K562 (cell line): ENCODE data around the gene SLC35A4. TPM values are rescaled to one million over a fixed set of nuclear protein-coding genes. Genes with fewer than 3 reads are reported as not detected.

Experiments used
- ARID3B ChIP-seq: fragments of 250-450 bp; sonication (Bioruptor Pico); IDR thresholded peaks from 2 replicates; pipeline ENCODE4 v1.4.0; 2020; ENCODE audit warnings: borderline replicate concordance
- CUX1 ChIP-seq: fragments of 200-800 bp; sonication (Bioruptor generic); IDR thresholded peaks from 2 replicates; pipeline ENCODE4 v1.6.1; 2016; ENCODE audit warnings: missing genetic modification characterization, missing compliant biosample characterization
- GABPB2 ChIP-seq: fragments of 250-450 bp; sonication (Bioruptor Pico); conservative IDR thresholded peaks from 2 replicates; pipeline ENCODE4 v1.5.1; 2021; ENCODE audit warnings: mild to moderate bottlenecking
- GMEB1 ChIP-seq: fragments of 250-450 bp; sonication (Bioruptor Pico); IDR thresholded peaks from 2 replicates; pipeline ENCODE4 v1.4.0; 2020; ENCODE audit warnings: mild to moderate bottlenecking
- HDAC2 ChIP-seq: fragments of 450-650 bp; IDR thresholded peaks from 2 replicates; pipeline ENCODE4 v1.6.1; 2016; ENCODE audit warnings: mild to moderate bottlenecking
- MCM3 ChIP-seq: fragments of 450-650 bp; IDR thresholded peaks from 2 replicates; pipeline ENCODE4 v1.6.1; 2016
- MYBL2 ChIP-seq, 2 experiments: fragments of 450-650 bp in 1 of 2; sonication (generic) in 1 of 2; formaldehyde crosslinking in 1 of 2; IDR thresholded peaks; 2 replicates each; pipeline versions ENCODE4 v1.6.1 to v1.8.1; 2017 to 2022; ENCODE audit warnings: borderline replicate concordance in 1 of 2, inconsistent platforms in 1 of 2, low read depth in 1 of 2, mild to moderate bottlenecking in 1 of 2, missing genetic modification reagents in 1 of 2, moderate library complexity in 1 of 2
- NFYB ChIP-seq: IDR thresholded peaks from 2 replicates; pipeline ENCODE4 v1.6.1; 2011; ENCODE audit warnings: mild to moderate bottlenecking, moderate library complexity; ENCODE audit not compliant: insufficient read length; ENCODE audit errors: extremely low read depth
- RBM15 ChIP-seq: fragments of 200-400 bp; formaldehyde crosslinking; IDR thresholded peaks from 2 replicates; pipeline ENCODE4 v1.6.1; 2018; ENCODE audit warnings: mild to moderate bottlenecking, low read length, moderate library complexity; ENCODE audit not compliant: insufficient read depth
- SAFB2 ChIP-seq: fragments of 200-400 bp; formaldehyde crosslinking; IDR thresholded peaks from 2 replicates; pipeline ENCODE4 v1.6.1; 2018; ENCODE audit warnings: borderline replicate concordance, low read length, low read depth, moderate library complexity; ENCODE audit not compliant: severe bottlenecking
- SRSF7 ChIP-seq: fragments of 200-400 bp; formaldehyde crosslinking; optimal IDR thresholded peaks from 2 replicates; pipeline ENCODE3; 2017; ENCODE audit warnings: mild to moderate bottlenecking, low read depth, low read length
- TAF1 ChIP-seq: IDR thresholded peaks from 2 replicates; pipeline ENCODE4 v1.6.1; 2011; ENCODE audit warnings: mild to moderate bottlenecking, low read length, moderate library complexity; ENCODE audit not compliant: insufficient read depth, control insufficient read depth, severe bottlenecking; ENCODE audit errors: extremely low read depth
- TEAD1 ChIP-seq, 2 experiments: fragments of 450-650 bp in 1 of 2; sonication (generic) in 1 of 2; formaldehyde crosslinking; IDR thresholded peaks; 2 replicates each; pipeline versions ENCODE4 v1.4.0 to v1.8.0; 2020 to 2022; ENCODE audit warnings: mild to moderate bottlenecking in 2 of 2, missing genetic modification reagents in 1 of 2
- ZEB2 ChIP-seq: fragments of 450-650 bp; IDR thresholded peaks from 2 replicates; pipeline ENCODE4 v1.6.1; 2016
- ZNF57 ChIP-seq: fragments of 450-650 bp; formaldehyde crosslinking; IDR thresholded peaks from 2 replicates; pipeline ENCODE4 v1.4.0; 2020; ENCODE audit warnings: mild to moderate bottlenecking, moderate library complexity
- polyA plus RNA-seq, 8 experiments: library from polyadenylated mRNA; depleted of rRNA in 4 of 8; stranded (reverse) in 5 of 8; unstranded in 3 of 8; fragments of >200 nt; fragmentation: Nextera tagmentation in 2 of 8; fragmentation: Illumina TruSeq in 1 of 8; extraction: Ambion mirVana in 2 of 8; extraction: Trizol in 1 of 8; gene quantifications; 2 replicates each; pipeline versions ENCODE4 v1.2.1 to v1.2.3, GENCODE V29; 2011 to 2014; ENCODE audit warnings: inconsistent platforms in 1 of 8, missing spikeins in 1 of 8
- total RNA-seq, 7 experiments: library from RNA; depleted of rRNA in 6 of 7; stranded (reverse); fragments of >200 nt in 6 of 7; fragmentation: Illumina TruSeq in 2 of 7; extraction: Trizol in 2 of 7; gene quantifications; 2 replicates each; pipeline versions ENCODE4 v1.2.1 to v1.2.3, GENCODE V29; 2011 to 2021; ENCODE audit warnings: low replicate concordance in 1 of 7

Gene SLC35A4
- total and polyA plus RNA-seq, 9 of the 15 experiments (the other 6 are each of a cell fraction or from before 2014, with no cell fraction given), result 21.8 to 171 (median 42.5) TPM

- TF ChIP-seq TEAD1 (CRISPR knock-in tag; IDR thresholded peaks at IDR 0.05) (peak in 1 of 2 experiments; percentile 84; a peak in 2 of 4 replicates), GMEB1 (peak; percentile 97), CUX1 (CRISPR knock-in tag) (no peak), NFYB (no peak), ZNF57 (CRISPR knock-in tag) (no peak), SRSF7 (no peak), SAFB2 (no peak), HDAC2 (peak; percentile 99), RBM15 (no peak), TAF1 (peak; percentile 95), GABPB2 (CRISPR knock-in tag) (no peak), MCM3 (no peak), ZEB2 (no peak), ARID3B (CRISPR knock-in tag) (no peak), MYBL2 (IDR thresholded peaks at IDR 0.05; ENCODE audit: low read depth) (no peak), MYBL2 (CRISPR knock-in tag; IDR thresholded peaks at IDR 0.05; ENCODE audit: borderline replicate concordance) (no peak)
Measured at GRCh38 chr5:140564196-140565023, at the start of gene SLC35A4, which contains the start of gene APBB3 (continued).
